Mesothelial cell of epicardium (in vitro differentiated cells): ENCODE data around the gene ACHE. TPM values are rescaled to one million over a fixed set of nuclear protein-coding genes. Genes with fewer than 3 reads are reported as not detected.

Experiments
- DNase-seq, 2 experiments: peaks; one replicate each; pipeline ENCODE4 v3.0.0; 2021; ENCODE audit warnings: low spot score in 2 of 2; ENCODE audit not compliant: unreplicated experiment in 2 of 2
- H3K27ac Mint-ChIP-seq: 2 replicates; pipeline ENCODE4 v1.8.0; 2021; ENCODE audit warnings: mixed read lengths
- H3K27me3 Mint-ChIP-seq: 2 replicates; pipeline ENCODE4 v1.8.0; 2021; ENCODE audit warnings: low read depth, mixed read lengths
- H3K36me3 Mint-ChIP-seq: 2 replicates; pipeline ENCODE4 v1.8.0; 2021; ENCODE audit warnings: mixed read lengths
- H3K4me1 Mint-ChIP-seq: 2 replicates; pipeline ENCODE4 v1.8.0; 2021; ENCODE audit warnings: mixed read lengths
- H3K4me3 Mint-ChIP-seq: 2 replicates; pipeline ENCODE4 v1.8.0; 2021; ENCODE audit warnings: mild to moderate bottlenecking, moderate library complexity, mixed read lengths
- H3K9me3 Mint-ChIP-seq: 2 replicates; pipeline ENCODE4 v1.8.0; 2021; ENCODE audit warnings: mixed read lengths
- CTCF ChIP-seq: fragments of 200-600 bp; sonication (generic); IDR thresholded peaks from one replicate; pipeline ENCODE4 v1.5.0; 2021; ENCODE audit warnings: antibody characterized with exemption; ENCODE audit not compliant: unreplicated experiment
- total RNA-seq: library from RNA; stranded (reverse); gene quantifications from 3 replicates; pipeline ENCODE4 v1.2.1, GENCODE V29; 2021

The ACHE gene
- total RNA-seq, 1 donor from 2014 or later, result 9.6 TPM

DNA sequence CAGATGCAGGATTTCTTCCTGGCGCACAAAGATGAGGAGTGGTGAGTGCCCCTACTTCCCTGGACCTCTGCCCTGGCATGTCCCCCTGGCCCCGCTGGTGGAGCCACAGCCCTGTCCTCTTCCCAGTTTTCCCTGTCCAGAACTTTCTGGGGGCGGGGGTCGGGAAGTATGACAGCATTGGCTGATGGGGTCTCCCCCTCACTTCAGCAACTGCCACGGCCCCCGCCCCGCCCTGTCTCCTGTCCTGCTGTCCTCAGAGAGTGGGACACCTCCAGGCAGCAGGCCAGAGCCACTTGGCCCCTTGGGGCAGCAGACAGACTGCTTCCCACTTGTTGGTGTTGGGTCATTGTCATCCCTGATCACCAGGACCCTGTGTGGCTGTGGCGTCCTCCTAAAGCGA lies 13.5 kb downstream of the ACHE start:
- Mint-ChIP-seq H3K4me1 (peaks cover 19% of the 10 kb centered on the region), H3K9me3 (no peaks in the 10 kb centered on the region), H3K27ac (no peak overlapping the region), H3K36me3 (peaks cover 62% of the 10 kb centered on the region), H3K4me3 (no peak overlapping the region), H3K27me3 (no peaks in the 10 kb centered on the region)
- TF ChIP-seq CTCF, result no peak
- DNase-seq, result no peak

- Mint-ChIP-seq H3K4me1 (peaks cover 25% of the 10 kb centered on the region), H3K27me3 (no peaks in the 10 kb centered on the region), H3K27ac (no peak overlapping the region), H3K9me3 (no peaks in the 10 kb centered on the region), H3K36me3 (peaks cover 56% of the 10 kb centered on the region), H3K4me3 (no peak overlapping the region)
- no peak for DNase-seq
- no peak for TF ChIP-seq CTCF
Observed at GRCh38 chr7:100881136-100881535, 14.6 kb downstream of the ACHE start.

DNA sequence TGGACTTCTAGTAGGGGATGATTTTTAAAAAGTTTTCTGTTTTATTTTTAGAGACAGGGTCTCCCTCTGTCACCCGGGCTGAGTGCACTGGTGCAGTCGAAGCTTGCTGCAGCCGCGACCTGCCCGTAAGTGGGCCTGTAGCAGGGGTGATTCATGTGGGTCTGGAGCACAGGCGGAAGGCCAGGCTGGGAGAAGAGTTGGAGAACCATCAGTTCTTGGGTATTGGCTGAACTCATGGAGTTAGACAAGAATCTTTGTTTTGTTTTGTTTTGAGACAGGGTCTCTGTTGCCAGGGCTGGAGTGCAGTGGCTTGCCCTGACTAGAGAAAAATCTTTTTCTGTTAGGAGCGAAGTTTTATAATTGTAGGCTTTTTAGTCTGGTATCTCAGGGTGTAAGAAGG lies 15.0 kb downstream of the ACHE start:
- Mint-ChIP-seq H3K27me3 (no peaks in the 10 kb centered on the region), H3K9me3 (no peaks in the 10 kb centered on the region), H3K27ac (peak overlapping the region; percentile 11), H3K4me1 (peaks cover 28% of the 10 kb centered on the region), H3K4me3 (no peak overlapping the region), H3K36me3 (peaks cover 52% of the 10 kb centered on the region)
- no peak for TF ChIP-seq CTCF
- no peak for DNase-seq

- Mint-ChIP-seq H3K27me3 (no peaks in the 10 kb centered on the region), H3K4me3 (no peak overlapping the region), H3K27ac (peak overlapping the region; percentile 37), H3K36me3 (peaks cover 44% of the 10 kb centered on the region), H3K9me3 (no peaks in the 10 kb centered on the region), H3K4me1 (peaks cover 35% of the 10 kb centered on the region)
- no peak for TF ChIP-seq CTCF
- no peak for DNase-seq
Observed at GRCh38 chr7:100879685-100880261, 15.9 kb downstream of the ACHE start.

- no peak for TF ChIP-seq CTCF
- Mint-ChIP-seq H3K4me1 (peaks cover 45% of the 10 kb centered on the region), H3K4me3 (no peak overlapping the region), H3K36me3 (peaks cover 35% of the 10 kb centered on the region), H3K27ac (peak overlapping the region; percentile 75), H3K27me3 (no peaks in the 10 kb centered on the region), H3K9me3 (no peaks in the 10 kb centered on the region)
- DNase-seq, result no peak
Observed at GRCh38 chr7:100878685-100879084, 17.0 kb downstream of the ACHE start.

DNA sequence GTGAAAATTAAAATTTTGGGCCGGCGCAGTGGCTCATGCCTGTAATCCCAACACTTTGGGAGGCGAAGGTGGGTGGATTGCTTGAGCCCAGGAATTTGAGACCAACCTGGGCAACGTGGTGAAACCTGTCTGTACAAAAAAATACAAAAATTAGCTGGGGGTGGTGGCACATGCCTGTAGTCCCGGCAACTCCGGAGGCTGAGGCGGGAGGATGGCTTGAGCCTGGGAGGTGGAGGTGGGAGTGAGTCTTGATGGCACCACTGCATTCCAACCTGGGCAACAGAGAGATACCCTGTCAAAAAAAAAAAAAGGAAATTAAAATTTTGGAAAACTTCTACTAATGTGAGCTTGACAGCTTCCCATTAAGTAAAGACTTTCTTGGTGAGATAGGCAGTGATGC lies 17.7 kb downstream of the ACHE start:
- peaks cover 45% of the 10 kb centered on the region for H3K4me1 Mint-ChIP-seq

More for the DNA sequence above, 17.7 kb downstream of the ACHE start:
- peak overlapping the region; percentile 77 for H3K27ac Mint-ChIP-seq
- DNase-seq, result no peak
- H3K9me3 Mint-ChIP-seq, result no peaks in the 10 kb centered on the region
- TF ChIP-seq CTCF, result no peak
- H3K4me3 Mint-ChIP-seq, result no peak overlapping the region
- H3K36me3 Mint-ChIP-seq, result peaks cover 34% of the 10 kb centered on the region
- no peaks in the 10 kb centered on the region for H3K27me3 Mint-ChIP-seq
